Kidney capillary endothelial cell (primary cell): ENCODE results near the gene AGPS.

Experiments
- DNase-seq: peaks from one replicate; pipeline ENCODE4 v3.0.0-alpha.2; 2018; ENCODE audit warnings: low spot score

The AGPS gene

GRCh38 chr2:177551989-177552421 lies 159.4 kb downstream of the AGPS start:
- DNase-seq, result no peak

DNA sequence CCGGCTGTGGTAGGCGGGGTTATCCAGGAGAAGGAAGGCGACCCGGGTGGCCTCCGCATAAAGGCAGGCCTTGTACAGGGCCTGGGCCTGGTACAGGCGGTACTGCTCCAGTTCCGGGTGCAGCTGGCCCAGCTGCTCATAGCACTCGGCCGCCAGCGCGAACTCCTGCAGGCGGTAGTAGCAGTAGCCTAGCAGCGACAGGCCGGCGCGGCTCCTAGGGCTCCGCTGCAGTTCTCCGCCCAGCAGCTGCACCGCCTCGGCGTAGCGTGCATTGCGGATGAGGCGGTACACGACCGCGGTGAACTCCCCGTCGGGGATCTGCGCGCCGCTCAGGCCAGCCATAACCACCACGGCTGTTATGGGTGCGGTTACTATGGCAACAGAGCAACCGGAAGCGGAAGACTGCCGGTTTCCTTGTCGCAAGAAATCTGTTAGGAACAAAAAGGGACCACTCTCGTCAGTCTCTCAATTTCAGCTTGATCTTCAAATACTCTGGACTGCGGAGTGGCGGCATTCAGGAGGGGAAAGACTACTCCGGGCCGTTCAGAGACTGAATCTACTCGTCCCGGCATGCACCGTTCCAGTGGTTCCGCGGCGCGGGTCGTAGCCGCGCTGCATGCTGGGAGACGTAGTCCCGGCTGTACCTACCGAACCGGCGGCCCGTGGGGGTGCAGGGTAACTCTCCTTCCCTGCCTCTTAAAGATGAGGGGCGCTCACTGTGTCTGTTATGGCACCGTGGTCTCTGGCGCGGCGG lies 160.0 kb downstream of the AGPS start:
- peak; percentile 90 for DNase-seq

- DNase-seq, result no peak
Measured at GRCh38 chr2:177553176-177553884, 160.8 kb downstream of the AGPS start.

- no peak for DNase-seq
Measured at GRCh38 chr2:177554365-177554764, 161.8 kb downstream of the AGPS start.

DNA sequence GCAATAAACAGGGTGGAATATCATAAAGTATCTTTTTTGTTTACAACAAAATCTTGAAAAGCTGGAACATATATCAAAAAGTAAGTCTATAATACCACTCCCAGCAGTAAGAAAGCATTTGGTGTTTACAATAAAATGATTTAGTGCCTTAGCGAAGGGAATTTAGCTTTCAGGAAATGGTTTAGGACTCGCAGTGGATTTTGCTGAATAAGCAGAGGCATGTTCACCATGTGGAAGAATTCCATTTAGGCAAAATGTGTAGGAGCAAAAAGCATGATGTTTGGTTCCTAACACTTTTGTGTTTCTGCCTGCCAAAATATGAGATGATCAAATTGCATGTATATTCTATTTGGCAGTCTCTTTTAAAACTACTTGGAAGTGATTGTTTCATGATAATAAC lies 163.6 kb downstream of the AGPS start:
- DNase-seq, result no peak

DNA sequence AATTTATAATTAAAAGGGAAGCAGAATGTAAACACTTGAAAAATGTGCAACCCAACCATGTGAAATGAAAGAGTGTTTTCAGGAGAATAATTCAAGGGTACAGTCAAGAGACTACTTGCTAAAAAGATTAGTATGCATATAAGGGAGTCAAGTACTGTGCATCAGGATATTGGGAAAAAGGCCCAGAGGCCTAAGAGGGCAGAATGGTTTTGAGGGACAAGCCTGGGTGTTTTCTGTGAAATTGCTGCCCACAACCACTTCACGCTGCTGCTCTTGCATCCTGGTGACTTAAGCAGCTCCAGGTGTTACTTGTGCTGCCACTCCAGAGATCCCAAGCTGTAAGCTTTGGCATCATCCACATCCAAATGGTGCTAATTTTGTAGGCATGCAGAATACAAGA lies 165.2 kb downstream of the AGPS start:
- DNase-seq, result no peak

DNA sequence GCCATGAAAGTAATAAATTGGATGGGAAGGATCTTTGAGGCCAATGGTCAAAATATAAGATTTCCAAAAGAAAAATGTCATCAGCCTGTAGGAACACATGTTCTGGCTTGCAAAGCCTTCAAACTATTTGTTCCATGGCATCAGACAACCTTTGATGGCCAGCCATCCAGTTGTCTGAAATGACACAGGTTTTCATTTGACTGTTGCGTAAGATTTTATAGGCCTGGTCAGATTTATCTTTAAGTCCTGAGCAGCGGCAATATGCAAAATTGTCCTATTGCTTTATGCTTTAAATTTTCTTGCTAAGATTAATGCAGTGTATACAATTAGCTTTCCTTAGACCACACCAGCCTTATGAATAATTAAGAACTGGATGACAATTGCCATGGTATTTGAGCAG lies 167.1 kb downstream of the AGPS start:
- no peak for DNase-seq

GRCh38 chr2:177568390-177568789 lies 175.8 kb downstream of the AGPS start:
- no peak for DNase-seq

DNA sequence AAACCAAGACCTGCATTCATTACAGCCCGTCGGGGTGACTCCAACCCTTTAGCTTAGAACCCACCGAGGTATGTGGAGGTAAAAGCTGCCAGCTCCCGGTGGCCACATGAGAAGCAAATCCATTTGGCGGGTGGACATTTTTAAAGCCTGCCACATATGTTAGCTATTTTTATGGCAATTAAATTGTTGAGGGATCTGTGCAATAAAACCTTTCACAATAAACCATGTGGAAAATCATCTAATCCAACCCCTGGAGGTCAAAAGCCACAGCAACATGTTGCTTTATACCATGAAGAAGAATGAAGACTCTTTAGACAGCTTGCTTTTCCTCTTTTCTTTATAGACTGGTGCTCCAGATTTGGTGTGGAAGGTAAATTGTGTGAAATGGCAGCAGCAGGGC lies 176.3 kb downstream of the AGPS start:
- DNase-seq, result no peak

GRCh38 chr2:177572236-177572671 lies 179.7 kb downstream of the AGPS start:
- no peak for DNase-seq

- no peak for DNase-seq
Measured at GRCh38 chr2:177573120-177573519, 180.5 kb downstream of the AGPS start.

DNA sequence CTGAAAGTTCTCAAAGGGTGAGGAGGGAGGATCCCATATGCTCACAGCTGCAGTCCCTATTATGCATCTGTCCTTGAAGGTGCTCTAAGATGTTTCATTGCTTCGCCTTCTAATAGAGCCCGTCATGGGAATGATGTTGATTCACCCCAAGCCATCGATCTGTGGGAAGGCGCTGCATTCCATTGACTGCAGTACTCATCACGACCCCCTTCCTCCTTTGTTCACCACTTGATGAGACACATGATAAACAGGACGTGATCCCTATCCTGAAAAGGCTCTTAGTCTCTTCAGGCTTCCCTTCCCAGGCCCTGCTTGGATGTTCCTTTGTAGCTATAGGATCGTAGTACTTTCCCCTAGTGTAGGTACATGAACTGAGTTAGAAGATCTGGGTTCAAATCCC lies 181.8 kb downstream of the AGPS start:
- no peak for DNase-seq

GRCh38 chr2:177575358-177575757 lies 182.8 kb downstream of the AGPS start:
- DNase-seq, result no peak

DNA sequence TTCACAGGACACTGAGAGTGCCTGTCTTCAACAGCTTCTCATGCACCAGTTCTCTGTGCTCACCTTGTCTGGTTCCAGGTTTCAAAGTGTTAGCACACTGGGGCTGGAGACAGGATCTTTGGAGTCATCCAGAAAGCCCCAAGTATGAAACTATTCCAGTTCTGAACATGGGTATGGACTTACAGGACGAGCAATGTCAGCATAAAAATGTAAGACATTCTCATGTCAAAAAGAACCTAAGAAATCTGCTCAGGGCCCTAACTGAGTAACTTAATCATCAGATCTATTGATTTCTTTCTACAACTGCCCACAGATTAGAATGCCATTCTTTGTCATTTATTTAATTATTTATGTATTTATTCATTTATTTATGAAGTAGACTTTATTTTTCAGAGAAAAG lies 184.5 kb downstream of the AGPS start:
- no peak for DNase-seq

GRCh38 chr2:177578454-177578853 lies 185.9 kb downstream of the AGPS start:
- no peak for DNase-seq

GRCh38 chr2:177579486-177580036 lies 187.0 kb downstream of the AGPS start:
- no peak for DNase-seq

- no peak for DNase-seq
Measured at GRCh38 chr2:177582000-177582399, 189.4 kb downstream of the AGPS start.

DNA sequence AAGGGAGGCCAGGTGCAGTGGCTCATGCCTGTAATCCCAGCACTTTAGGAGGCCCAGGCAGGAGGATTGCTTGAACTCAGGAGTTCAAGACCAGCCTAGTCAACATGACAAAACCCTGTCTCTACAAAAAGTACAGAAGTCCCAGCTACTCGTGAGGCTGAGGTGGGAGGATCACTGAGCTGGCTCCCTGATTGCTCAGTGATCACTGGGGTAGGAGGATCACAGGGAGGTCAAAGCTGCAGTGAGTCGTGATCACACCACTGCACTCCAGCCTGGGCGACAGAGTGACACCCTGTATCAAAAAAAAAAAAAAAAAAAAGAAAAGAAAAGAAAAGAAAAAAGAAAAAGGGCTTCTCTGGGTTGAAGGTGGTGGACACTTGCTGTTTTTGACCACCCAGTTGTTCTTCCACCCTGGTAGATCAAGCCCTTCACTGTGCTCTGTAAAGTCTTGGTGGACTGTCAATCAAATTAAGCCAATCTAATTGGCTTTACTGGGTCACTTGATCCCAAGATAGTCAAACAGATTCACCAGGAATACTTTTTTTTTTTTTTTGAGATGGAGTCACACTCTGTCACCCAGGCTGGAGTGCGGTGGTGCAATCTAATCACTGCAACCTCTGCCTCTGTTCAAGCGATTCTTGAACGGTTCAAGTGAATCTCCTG lies 191.6 kb downstream of the AGPS start:
- DNase-seq, result no peak

- no peak for DNase-seq
Measured at GRCh38 chr2:177585234-177585863, 192.8 kb downstream of the AGPS start.

DNA sequence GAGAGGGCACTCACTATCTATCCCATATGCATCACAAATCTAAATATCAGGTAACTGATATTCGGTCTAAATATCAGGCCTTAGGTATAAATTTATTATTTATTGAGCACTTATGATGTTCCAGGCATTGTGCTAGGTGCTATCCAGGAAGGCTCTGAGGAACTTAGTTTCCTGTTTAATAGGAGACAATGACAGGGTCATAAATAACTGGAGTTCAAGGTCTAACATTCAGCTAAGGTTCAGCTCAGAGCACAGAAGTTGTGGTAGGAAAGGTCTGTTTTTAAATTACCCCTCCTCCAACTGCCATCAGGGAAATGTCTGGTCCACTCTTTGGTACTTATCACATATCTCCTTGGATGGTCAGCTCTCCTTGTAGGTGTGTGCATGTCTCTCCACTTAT lies 193.6 kb downstream of the AGPS start:
- no peak for DNase-seq

GRCh38 chr2:177587371-177587770 lies 194.8 kb downstream of the AGPS start:
- DNase-seq, result no peak

DNA sequence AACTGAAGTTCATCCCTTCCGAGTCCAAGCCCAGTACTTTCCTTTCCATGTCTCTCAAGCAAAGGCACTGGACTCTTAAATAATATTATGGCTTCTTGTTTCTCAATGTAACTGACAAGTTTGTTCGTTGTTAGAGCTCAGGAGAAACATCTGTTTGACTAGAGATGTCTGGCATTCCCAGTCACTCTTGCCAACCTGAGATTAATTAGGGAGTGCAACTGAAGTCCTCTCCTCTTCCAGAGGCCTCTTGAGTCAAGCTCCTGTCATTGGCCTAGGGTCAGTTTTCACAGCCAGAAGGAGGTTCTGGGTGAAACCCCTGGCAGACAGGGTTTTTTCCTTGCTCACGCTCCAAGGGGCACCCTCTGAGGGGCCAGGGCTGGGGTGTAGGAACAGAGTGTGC lies 196.1 kb downstream of the AGPS start:
- DNase-seq, result no peak
